A549 (cell line): ENCODE data around the gene SVIL. TPM values are rescaled to one million over a fixed set of nuclear protein-coding genes. Genes with fewer than 3 reads are reported as not detected.

Experiments used
- ATAC-seq, 2 experiments: fragments of 200-7000 bp in 1 of 2; fragments of >200 bp in 1 of 2; cut with Nextera tagmentation in 1 of 2; cut with Tn5 transposase in 1 of 2; 3 replicates each; pipeline versions ENCODE4 v1.8.0 to v1.9.1; 2018 to 2020; ENCODE audit warnings: mild to moderate bottlenecking in 1 of 2, moderate library complexity in 1 of 2
- CTCF ChIA-PET: fragments of 300-600 bp; sonication (Branson Sonifier 250); formaldehyde crosslinking; extraction: SDS; loops from one replicate; lab custom pipeline; 2021; ENCODE audit warnings: antibody characterized with exemption, inconsistent platforms; lab: Yijun Ruan, JAX
- POLR2A ChIA-PET: fragments of 350-600 bp; formaldehyde crosslinking; extraction: SDS; loops from one replicate; lab custom pipeline; 2021; ENCODE audit warnings: antibody characterized with exemption, inconsistent platforms; lab: Yijun Ruan, JAX
- DNase-seq, 2 experiments: peaks; one replicate each; pipeline versions ENCODE4 v3.0.0 to v3.0.0-alpha.2; 2011 to 2016; ENCODE audit warnings: low read depth in 1 of 2, low spot score in 1 of 2
- FAIRE-seq: peaks from 2 replicates; lab custom pipeline; 2011; peaks lifted over from hg19 to GRCh38; lab: Jason Lieb, UNC
- H3K27ac ChIP-seq, 2 experiments: fragments of >200 bp; sonication (Bioruptor Twin); formaldehyde crosslinking; 3 replicates each; pipeline ENCODE4 v1.5.1; 2016 to 2017
- H3K4me1 ChIP-seq: fragments of >200 bp; sonication (Bioruptor Twin); formaldehyde crosslinking; 3 replicates; pipeline ENCODE4 v1.6.1; 2016
- H3K4me2 ChIP-seq: fragments of >200 bp; sonication (Bioruptor Twin); formaldehyde crosslinking; 3 replicates; pipeline ENCODE4 v1.6.1; 2016
- H3K4me3 ChIP-seq: fragments of >200 bp; sonication (Bioruptor Twin); formaldehyde crosslinking; 3 replicates; pipeline ENCODE4 v1.5.1; 2016
- H3K9me3 ChIP-seq: fragments of >200 bp; sonication (Bioruptor Twin); formaldehyde crosslinking; 3 replicates; pipeline ENCODE4 v1.6.1; 2016
- ATOH8 ChIP-seq: fragments of 250-450 bp; sonication (Bioruptor Pico); IDR thresholded peaks from 2 replicates; pipeline ENCODE4 v1.5.0; 2020; ENCODE audit warnings: low read depth, mild to moderate bottlenecking, moderate library complexity
- CBX2 ChIP-seq: fragments of 200-600 bp; sonication (generic); IDR thresholded peaks from 2 replicates; pipeline ENCODE4 v1.6.1; 2016; ENCODE audit warnings: low read depth, mild to moderate bottlenecking, borderline replicate concordance
- CEBPB ChIP-seq, 2 experiments: fragments of >200 bp in 1 of 2; sonication (Bioruptor Twin) in 1 of 2; formaldehyde crosslinking in 1 of 2; IDR thresholded peaks; 2 replicates each; pipeline ENCODE4 v1.6.1; 2012 to 2016
- CHD2 ChIP-seq: fragments of 150-350 bp; IDR thresholded peaks from 2 replicates; pipeline ENCODE4 v1.6.1; 2014; ENCODE audit warnings: low read length; ENCODE audit not compliant: partially characterized antibody
- CHD4 ChIP-seq: fragments of 200-600 bp; sonication (generic); IDR thresholded peaks from 2 replicates; pipeline ENCODE4 v1.6.1; 2016; ENCODE audit warnings: antibody characterized with exemption, mild to moderate bottlenecking, borderline replicate concordance
- CTCF ChIP-seq: fragments of >200 bp; sonication (Bioruptor Twin); formaldehyde crosslinking; IDR thresholded peaks from 3 replicates; pipeline ENCODE4 v1.5.1; 2016
- EHF ChIP-seq: fragments of 250-450 bp; sonication (Bioruptor Pico); IDR thresholded peaks from 2 replicates; pipeline ENCODE4 v1.5.0; 2020; ENCODE audit warnings: mild to moderate bottlenecking
- ELK1 ChIP-seq: fragments of 150-350 bp; IDR thresholded peaks from 2 replicates; pipeline ENCODE4 v1.6.1; 2014; ENCODE audit warnings: low read depth, mild to moderate bottlenecking, low read length
- FOSL2 ChIP-seq, 2 experiments: fragments of 450-650 bp in 1 of 2; fragments of >200 bp in 1 of 2; sonication (Bioruptor Twin) in 1 of 2; formaldehyde crosslinking; IDR thresholded peaks; 2 replicates each; pipeline versions ENCODE4 v1.5.0 to v1.6.1; 2016 to 2020; ENCODE audit warnings: mild to moderate bottlenecking in 1 of 2, moderate library complexity in 1 of 2
- GATA3 ChIP-seq: IDR thresholded peaks from 2 replicates; pipeline ENCODE4 v1.6.1; 2012; ENCODE audit warnings: borderline replicate concordance
- KDM1A ChIP-seq: fragments of 200-600 bp; sonication (generic); IDR thresholded peaks from 2 replicates; pipeline ENCODE4 v1.6.1; 2016; ENCODE audit warnings: low read depth, mild to moderate bottlenecking
- MAFK ChIP-seq: fragments of 450-650 bp; IDR thresholded peaks from 2 replicates; pipeline ENCODE4 v1.6.1; 2014; ENCODE audit not compliant: partially characterized antibody
- MAZ ChIP-seq: fragments of 150-350 bp; IDR thresholded peaks from 2 replicates; pipeline ENCODE4 v1.6.1; 2014; ENCODE audit warnings: antibody characterized with exemption, low read depth, low read length, borderline replicate concordance
- RAD21 ChIP-seq, 2 experiments: fragments of >200 bp in 1 of 2; sonication (Bioruptor Twin) in 1 of 2; formaldehyde crosslinking in 1 of 2; IDR thresholded peaks in 1 of 2; conservative IDR thresholded peaks in 1 of 2; 2 replicates in 1 of 2; 3 replicates in 1 of 2; pipeline ENCODE4 v1.6.1; 2012 to 2018; ENCODE audit warnings: inconsistent platforms in 1 of 2
- SMC3 ChIP-seq: fragments of >200 bp; sonication (Bioruptor Twin); formaldehyde crosslinking; IDR thresholded peaks from 3 replicates; pipeline ENCODE4 v1.6.1; 2018; ENCODE audit warnings: inconsistent platforms
- SREBF2 ChIP-seq: fragments of 450-650 bp; IDR thresholded peaks from 2 replicates; pipeline ENCODE4 v1.6.1; 2014; ENCODE audit warnings: mild to moderate bottlenecking, moderate library complexity
- TP53 ChIP-seq: fragments of 250-450 bp; sonication (Bioruptor Pico); IDR thresholded peaks from 2 replicates; pipeline ENCODE4 v1.5.0; 2021; ENCODE audit warnings: mild to moderate bottlenecking, moderate library complexity
- ZSCAN20 ChIP-seq: fragments of 250-450 bp; sonication (Bioruptor Pico); IDR thresholded peaks from 2 replicates; pipeline ENCODE4 v1.8.0; 2022; ENCODE audit warnings: mild to moderate bottlenecking, moderate library complexity
- WGBS: methylation state at CpG from one replicate; pipeline ENCODE4 v1.1.6; 2017; ENCODE audit errors: missing lambda C conversion rate; 5-methylcytosine and 5-hydroxymethylcytosine counted together
- polyA plus RNA-seq, 4 experiments: library from polyadenylated mRNA; depleted of rRNA in 3 of 4; stranded (reverse); fragments of >200 nt; fragmentation: RNase III in 1 of 4; extraction: RNeasy Plus Mini Kit Qiagen cat#74134 plus additional on column Dnase treatment in 1 of 4; gene quantifications; 2 replicates in 3 of 4; 3 replicates in 1 of 4; pipeline ENCODE4 v1.2.3, GENCODE V29; 2011 to 2017
- TF ChIP-seq, protein P1 (sequence below): fragments of 200-600 bp; sonication (generic); IDR thresholded peaks from 2 replicates; pipeline ENCODE4 v1.6.1; 2016; ENCODE audit warnings: antibody characterized with exemption, mild to moderate bottlenecking, moderate library complexity
- TF ChIP-seq, protein P2 (sequence below): fragments of 450-650 bp; IDR thresholded peaks from 2 replicates; pipeline ENCODE4 v1.6.1; 2014; ENCODE audit warnings: antibody characterized with exemption
- TF ChIP-seq, protein P3 (sequence below): IDR thresholded peaks from 2 replicates; pipeline ENCODE4 v1.6.1; 2012; ENCODE audit warnings: low read depth, borderline replicate concordance
- TF ChIP-seq, protein P4 (sequence below): IDR thresholded peaks from 2 replicates; pipeline ENCODE4 v1.6.1; 2012

SVIL gene
- polyA plus RNA-seq, 2 of the 4 experiments (the other 2 are of a cell fraction): 12.0 to 20.4 TPM

DNA sequence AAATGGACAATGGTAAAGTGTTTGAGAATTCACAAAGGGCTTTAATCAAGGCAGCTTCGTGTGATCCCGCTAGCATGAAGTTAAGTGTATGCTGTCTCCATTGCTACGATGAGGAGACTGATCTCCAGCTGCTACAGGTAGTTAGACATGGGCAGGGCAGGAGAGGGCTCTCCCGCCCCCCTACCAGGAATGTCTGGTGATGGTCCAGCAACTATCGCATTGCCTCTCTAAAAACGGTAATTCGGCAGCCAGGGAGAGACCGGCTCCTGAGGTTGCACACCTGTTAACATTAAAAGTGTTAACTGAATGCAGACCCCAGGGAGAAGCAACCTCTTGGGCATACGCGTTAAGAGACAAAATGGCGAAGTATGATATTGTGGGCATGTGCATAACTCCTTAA is 37.9 kb downstream of the SVIL start:
- ChIA-PET POLR2A (no interaction called here), CTCF (interaction anchor here (1.0 to 1.7 kb wide), 2 partner anchors 14 to 18 kb away, joined by 3 read pairs; no protein-coding TSS in a partner anchor)
- ATAC-seq: no peak
- Histone ChIP-seq H3K4me1 (no peaks in the 10 kb centered on the region), H3K27ac (no peak overlapping the region), H3K4me2 (no peak overlapping the region), H3K4me3 (no peak overlapping the region), H3K9me3 (no peaks in the 10 kb centered on the region)
- TF ChIP-seq, protein P1, sequence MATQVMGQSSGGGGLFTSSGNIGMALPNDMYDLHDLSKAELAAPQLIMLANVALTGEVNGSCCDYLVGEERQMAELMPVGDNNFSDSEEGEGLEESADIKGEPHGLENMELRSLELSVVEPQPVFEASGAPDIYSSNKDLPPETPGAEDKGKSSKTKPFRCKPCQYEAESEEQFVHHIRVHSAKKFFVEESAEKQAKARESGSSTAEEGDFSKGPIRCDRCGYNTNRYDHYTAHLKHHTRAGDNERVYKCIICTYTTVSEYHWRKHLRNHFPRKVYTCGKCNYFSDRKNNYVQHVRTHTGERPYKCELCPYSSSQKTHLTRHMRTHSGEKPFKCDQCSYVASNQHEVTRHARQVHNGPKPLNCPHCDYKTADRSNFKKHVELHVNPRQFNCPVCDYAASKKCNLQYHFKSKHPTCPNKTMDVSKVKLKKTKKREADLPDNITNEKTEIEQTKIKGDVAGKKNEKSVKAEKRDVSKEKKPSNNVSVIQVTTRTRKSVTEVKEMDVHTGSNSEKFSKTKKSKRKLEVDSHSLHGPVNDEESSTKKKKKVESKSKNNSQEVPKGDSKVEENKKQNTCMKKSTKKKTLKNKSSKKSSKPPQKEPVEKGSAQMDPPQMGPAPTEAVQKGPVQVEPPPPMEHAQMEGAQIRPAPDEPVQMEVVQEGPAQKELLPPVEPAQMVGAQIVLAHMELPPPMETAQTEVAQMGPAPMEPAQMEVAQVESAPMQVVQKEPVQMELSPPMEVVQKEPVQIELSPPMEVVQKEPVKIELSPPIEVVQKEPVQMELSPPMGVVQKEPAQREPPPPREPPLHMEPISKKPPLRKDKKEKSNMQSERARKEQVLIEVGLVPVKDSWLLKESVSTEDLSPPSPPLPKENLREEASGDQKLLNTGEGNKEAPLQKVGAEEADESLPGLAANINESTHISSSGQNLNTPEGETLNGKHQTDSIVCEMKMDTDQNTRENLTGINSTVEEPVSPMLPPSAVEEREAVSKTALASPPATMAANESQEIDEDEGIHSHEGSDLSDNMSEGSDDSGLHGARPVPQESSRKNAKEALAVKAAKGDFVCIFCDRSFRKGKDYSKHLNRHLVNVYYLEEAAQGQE: no peak
- no peak for TF ChIP-seq EHF (CRISPR knock-in tag)
- TF ChIP-seq KDM1A: no peak
- TF ChIP-seq, protein P2, sequence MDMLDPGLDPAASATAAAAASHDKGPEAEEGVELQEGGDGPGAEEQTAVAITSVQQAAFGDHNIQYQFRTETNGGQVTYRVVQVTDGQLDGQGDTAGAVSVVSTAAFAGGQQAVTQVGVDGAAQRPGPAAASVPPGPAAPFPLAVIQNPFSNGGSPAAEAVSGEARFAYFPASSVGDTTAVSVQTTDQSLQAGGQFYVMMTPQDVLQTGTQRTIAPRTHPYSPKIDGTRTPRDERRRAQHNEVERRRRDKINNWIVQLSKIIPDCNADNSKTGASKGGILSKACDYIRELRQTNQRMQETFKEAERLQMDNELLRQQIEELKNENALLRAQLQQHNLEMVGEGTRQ: no peak
- TF ChIP-seq SREBF2: no peak
- no peak for TF ChIP-seq SMC3
- TF ChIP-seq MAZ: no peak
- no peak for FAIRE-seq
- DNase-seq: no peak
- WGBS: 95% methylated on average over 11 of the region's 11 CpGs

GRCh38 chr10:29596356-29596755 is 38.4 kb downstream of the SVIL start:
- TF ChIP-seq MAFK: no peak
- no peak for TF ChIP-seq CEBPB (IDR thresholded peaks at IDR 0.05)
- TF ChIP-seq GATA3: no peak
- TF ChIP-seq FOSL2 (IDR thresholded peaks at IDR 0.05): no peak
- no peak for TF ChIP-seq FOSL2 (CRISPR knock-in tag; IDR thresholded peaks at IDR 0.05)
- no peak for TF ChIP-seq RAD21 (conservative IDR thresholded peaks at IDR 0.05 in 1 of 2, IDR thresholded peaks at IDR 0.05 in 1 of 2)
- TF ChIP-seq ELK1: no peak
- no peak for TF ChIP-seq CTCF
- no peak for ATAC-seq
- Histone ChIP-seq H3K9me3 (no peaks in the 10 kb centered on the region), H3K4me3 (no peak overlapping the region), H3K4me1 (no peaks in the 10 kb centered on the region), H3K4me2 (no peak overlapping the region), H3K27ac (no peak overlapping the region)
- no peak for DNase-seq
- ChIA-PET CTCF (interaction anchor here (1.0 to 1.7 kb wide), 2 partner anchors 14 to 19 kb away, joined by 3 read pairs; no protein-coding TSS in a partner anchor), POLR2A (no interaction called here)
- no peak for FAIRE-seq
- 95% methylated on average over 1 of the region's 1 CpG for WGBS

GRCh38 chr10:29595636-29596225 is 39.0 kb downstream of the SVIL start:
- no peak overlapping the region for H3K27ac ChIP-seq
- ATAC-seq (no peak), FAIRE-seq (no peak), DNase-seq (no peak)
- no peak overlapping the region for H3K4me3 ChIP-seq
- H3K4me2 ChIP-seq: no peak overlapping the region
- ChIA-PET CTCF (interaction anchor here (0.7 to 1.7 kb wide), 2 partner anchors 14 to 19 kb away, joined by 3 read pairs; no protein-coding TSS in a partner anchor), POLR2A (no interaction called here)
- 87% methylated on average over 10 of the region's 10 CpGs for WGBS
- 0 out of 3 replicates have a peak, but pooled peaks cover 2% of the 10 kb centered on the region for H3K4me1 ChIP-seq
- H3K9me3 ChIP-seq: no peaks in the 10 kb centered on the region
- no peak for TF ChIP-seq GATA3
- no peak for TF ChIP-seq TP53 (CRISPR knock-in tag)
- TF ChIP-seq FOSL2 (IDR thresholded peaks at IDR 0.05): no peak
- TF ChIP-seq FOSL2 (CRISPR knock-in tag; IDR thresholded peaks at IDR 0.05): no peak
- TF ChIP-seq, protein P3, sequence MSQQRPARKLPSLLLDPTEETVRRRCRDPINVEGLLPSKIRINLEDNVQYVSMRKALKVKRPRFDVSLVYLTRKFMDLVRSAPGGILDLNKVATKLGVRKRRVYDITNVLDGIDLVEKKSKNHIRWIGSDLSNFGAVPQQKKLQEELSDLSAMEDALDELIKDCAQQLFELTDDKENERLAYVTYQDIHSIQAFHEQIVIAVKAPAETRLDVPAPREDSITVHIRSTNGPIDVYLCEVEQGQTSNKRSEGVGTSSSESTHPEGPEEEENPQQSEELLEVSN: no peak
- no peak for TF ChIP-seq CHD4
- TF ChIP-seq, protein P4, sequence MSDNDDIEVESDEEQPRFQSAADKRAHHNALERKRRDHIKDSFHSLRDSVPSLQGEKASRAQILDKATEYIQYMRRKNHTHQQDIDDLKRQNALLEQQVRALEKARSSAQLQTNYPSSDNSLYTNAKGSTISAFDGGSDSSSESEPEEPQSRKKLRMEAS: no peak
- TF ChIP-seq CBX2: no peak
- TF ChIP-seq CHD2: no peak
- no peak for TF ChIP-seq ZSCAN20
- no peak for TF ChIP-seq ATOH8 (CRISPR knock-in tag)
